RWPE1 (cell line): ENCODE data around the gene CRTAC1.

Experiments used
- CTCF ChIA-PET: fragments of 350-600 bp; sonication (Branson Sonifier 250); formaldehyde crosslinking; extraction: SDS; loops from one replicate; lab custom pipeline; 2021; lab: Yijun Ruan, JAX
- POLR2A ChIA-PET: fragments of 400-600 bp; formaldehyde crosslinking; extraction: SDS; loops from one replicate; lab custom pipeline; 2020; ENCODE audit warnings: antibody characterized with exemption; ENCODE audit not compliant: low non-redundant PET; lab: Yijun Ruan, JAX
- DNase-seq: peaks from one replicate; pipeline ENCODE4 v3.0.0; 2012; ENCODE audit warnings: low spot score
- H3K27ac ChIP-seq: fragments of 450-650 bp; 2 replicates; pipeline ENCODE4 v1.5.1; 2017
- CTCF ChIP-seq: fragments of 450-650 bp; conservative IDR thresholded peaks from 2 replicates; pipeline ENCODE4 v1.5.1; 2017; ENCODE audit warnings: low read depth, mild to moderate bottlenecking

The CRTAC1 gene

GRCh38 chr10:98031440-98031839 is 1.0 kb upstream of the CRTAC1 start:
- ChIA-PET POLR2A (no interaction called here), CTCF (interaction anchor here (0.6 to 3.2 kb wide), 2 partner anchors 10 to 394 kb away, joined by 3 to 19 read pairs; no protein-coding TSS in a partner anchor)
- DNase-seq, result no peak
- H3K27ac ChIP-seq, result no peak overlapping the region
- no peak for TF ChIP-seq CTCF

GRCh38 chr10:98030991-98031431 is 590 bp upstream of the CRTAC1 start:
- no peak overlapping the region for H3K27ac ChIP-seq
- CTCF ChIA-PET, result interaction anchor here (3.2 kb wide), 1 partner anchor 10 kb away, joined by 19 read pairs; no protein-coding TSS in a partner anchor

GRCh38 chr10:98029149-98030092 is 1.0 kb downstream of the CRTAC1 start:
- no peak overlapping the region for H3K27ac ChIP-seq
- TF ChIP-seq CTCF, result no peak
- DNase-seq, result no peak
- ChIA-PET POLR2A (no interaction called here), CTCF (interaction anchor here (0.6 to 3.2 kb wide), 7 partner anchors 12 to 273 kb away, joined by 3 to 19 read pairs (median 4); no protein-coding TSS in a partner anchor)

More at GRCh38 chr10:98030991-98031431, 590 bp upstream of the CRTAC1 start:
- TF ChIP-seq CTCF, result no peak
- POLR2A ChIA-PET, result no interaction called here
- DNase-seq, result no peak

DNA sequence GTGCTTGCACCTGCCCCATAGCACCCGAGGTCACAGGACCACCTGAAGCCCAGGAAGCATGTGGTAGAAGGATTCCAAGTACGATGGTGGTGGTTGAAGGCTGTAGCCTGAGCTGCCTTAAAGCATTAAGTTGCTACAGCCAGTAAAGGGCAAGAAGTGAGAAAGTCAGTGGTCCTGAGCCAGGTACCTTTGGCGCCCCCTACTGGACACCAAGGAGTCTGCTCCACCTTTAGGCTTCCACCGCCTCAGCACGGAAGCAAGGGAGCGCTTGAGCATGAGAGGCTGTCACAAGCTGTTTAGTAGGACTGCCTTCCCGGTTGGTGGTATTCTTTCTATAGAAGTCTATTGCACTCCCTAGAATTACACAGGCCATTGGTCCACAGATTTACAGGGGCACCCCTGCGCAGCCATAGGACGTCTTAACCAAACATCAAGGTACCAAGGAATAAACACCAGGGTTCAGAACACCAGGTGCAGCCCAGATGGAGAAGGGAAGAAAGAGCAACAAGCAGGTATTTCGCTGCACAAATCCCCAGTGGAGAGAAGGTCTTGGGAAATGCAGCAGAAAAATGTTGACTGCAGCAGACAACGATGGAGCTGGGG is 2.2 kb downstream of the CRTAC1 start:
- TF ChIP-seq CTCF, result peak; percentile 39; the same call in 1 of the 2 replicates
- H3K27ac ChIP-seq, result no peak overlapping the region
- DNase-seq, result no peak
- ChIA-PET CTCF (interaction anchor here (0.5 to 1.5 kb wide), 6 partner anchors 8 to 280 kb away, joined by 3 to 5 read pairs (median 3); no protein-coding TSS in a partner anchor), POLR2A (no interaction called here)

GRCh38 chr10:98023024-98023423 is 7.4 kb downstream of the CRTAC1 start:
- ChIA-PET CTCF (interaction anchor here (0.6 to 1.8 kb wide), 5 partner anchors 19 to 255 kb away, joined by 4 to 7 read pairs (median 5); no protein-coding TSS in a partner anchor), POLR2A (no interaction called here)

More at GRCh38 chr10:98023024-98023423, 7.4 kb downstream of the CRTAC1 start:
- DNase-seq, result no peak
- no peak overlapping the region for H3K27ac ChIP-seq
- TF ChIP-seq CTCF, result no peak
